ENCODE data around the gene LPXN. TPM values are rescaled to one million over a fixed set of nuclear protein-coding genes. Genes with fewer than 3 reads are reported as not detected.

The LPXN gene
- total RNA-seq, 1 donor from 2014 or later = 5.0 TPM

GRCh38 chr11:58509748-58510147, 65.9 kb downstream of the LPXN start:
- Mint-ChIP-seq H3K9me3 (ENCODE audit: unreplicated experiment) (no peaks in the 10 kb centered on the region), H3K4me1 (ENCODE audit: unreplicated experiment) (no peaks in the 10 kb centered on the region), H3K27me3 (ENCODE audit: unreplicated experiment) (no peaks in the 10 kb centered on the region), H3K27ac (ENCODE audit: unreplicated experiment) (no peak overlapping the region), H3K4me3 (ENCODE audit: unreplicated experiment) (no peak overlapping the region), H3K36me3 (ENCODE audit: low read depth, unreplicated experiment) (no peaks in the 10 kb centered on the region)
- DNase-seq (ENCODE audit: low spot score) = no peak
- TF ChIP-seq CTCF (IDR thresholded peaks at IDR 0.05; ENCODE audit: unreplicated experiment) = no peak

- no peak for DNase-seq (ENCODE audit: low spot score)
- Mint-ChIP-seq H3K27ac (ENCODE audit: unreplicated experiment) (no peak overlapping the region), H3K9me3 (ENCODE audit: unreplicated experiment) (no peaks in the 10 kb centered on the region), H3K4me1 (ENCODE audit: unreplicated experiment) (no peaks in the 10 kb centered on the region), H3K4me3 (ENCODE audit: unreplicated experiment) (no peak overlapping the region), H3K27me3 (ENCODE audit: unreplicated experiment) (no peaks in the 10 kb centered on the region), H3K36me3 (ENCODE audit: low read depth, unreplicated experiment) (no peaks in the 10 kb centered on the region)
- no peak for TF ChIP-seq CTCF (IDR thresholded peaks at IDR 0.05; ENCODE audit: unreplicated experiment)
Observed at GRCh38 chr11:58508814-58509213, 66.8 kb downstream of the LPXN start.

GRCh38 chr11:58508005-58508404, 67.7 kb downstream of the LPXN start, which contains the start of gene OR5B21:
OR5B21 (minus strand) TSS chr11:58508105; CDS start chr11:58508105, 0 bp downstream.
- no peak for DNase-seq (ENCODE audit: low spot score)
- Mint-ChIP-seq H3K27ac (ENCODE audit: unreplicated experiment) (no peak within 1 kb of the TSS), H3K36me3 (ENCODE audit: low read depth, unreplicated experiment) (no peaks in the 10 kb centered on the region), H3K4me3 (ENCODE audit: unreplicated experiment) (no peak within 1 kb of the TSS), H3K9me3 (ENCODE audit: unreplicated experiment) (no peaks in the 10 kb centered on the region), H3K4me1 (ENCODE audit: unreplicated experiment) (no peaks in the 10 kb centered on the region), H3K27me3 (ENCODE audit: unreplicated experiment) (no peaks in the 10 kb centered on the region)
- no peak for TF ChIP-seq CTCF (IDR thresholded peaks at IDR 0.05; ENCODE audit: unreplicated experiment)

GRCh38 chr11:58507355-58507754, 68.3 kb downstream of the LPXN start:
- TF ChIP-seq CTCF (IDR thresholded peaks at IDR 0.05; ENCODE audit: unreplicated experiment) = no peak
- Mint-ChIP-seq H3K9me3 (ENCODE audit: unreplicated experiment) (no peaks in the 10 kb centered on the region), H3K4me3 (ENCODE audit: unreplicated experiment) (no peak overlapping the region), H3K36me3 (ENCODE audit: low read depth, unreplicated experiment) (no peaks in the 10 kb centered on the region), H3K27ac (ENCODE audit: unreplicated experiment) (no peak overlapping the region), H3K4me1 (ENCODE audit: unreplicated experiment) (no peaks in the 10 kb centered on the region), H3K27me3 (ENCODE audit: unreplicated experiment) (no peaks in the 10 kb centered on the region)
- DNase-seq (ENCODE audit: low spot score) = no peak

GRCh38 chr11:58506935-58507334, 68.7 kb downstream of the LPXN start:
- Mint-ChIP-seq H3K9me3 (ENCODE audit: unreplicated experiment) (no peaks in the 10 kb centered on the region), H3K36me3 (ENCODE audit: low read depth, unreplicated experiment) (no peaks in the 10 kb centered on the region), H3K4me3 (ENCODE audit: unreplicated experiment) (no peak overlapping the region), H3K27ac (ENCODE audit: unreplicated experiment) (no peak overlapping the region), H3K27me3 (ENCODE audit: unreplicated experiment) (no peaks in the 10 kb centered on the region), H3K4me1 (ENCODE audit: unreplicated experiment) (no peaks in the 10 kb centered on the region)
- no peak for DNase-seq (ENCODE audit: low spot score)
- TF ChIP-seq CTCF (IDR thresholded peaks at IDR 0.05; ENCODE audit: unreplicated experiment) = no peak
